Activated T-helper 2 cell treated with anti-CD3 and anti-CD28 coated beads, Interferon-gamma antibody, Interleukin-2, Interleukin-4, amounts not matched to agents 10 μg/mL and 5 μg/mL and 100 μg/mL, durations not matched to agents 14 hours and 24 hours and 36 hours (primary cell): Measurements from ENCODE around the gene ACSS1. TPM values are rescaled to one million over a fixed set of nuclear protein-coding genes. Genes with fewer than 3 reads are reported as not detected.

Source experiments
- DNase-seq: peaks from one replicate; pipeline ENCODE4 v3.0.0; 2021; ENCODE audit warnings: low spot score
- H3K27ac Mint-ChIP-seq: one replicate; pipeline ENCODE4 v1.8.0; 2021; ENCODE audit warnings: mixed read lengths
- H3K27me3 Mint-ChIP-seq: one replicate; pipeline ENCODE4 v1.8.0; 2021; ENCODE audit warnings: low read depth, mixed read lengths
- H3K36me3 Mint-ChIP-seq: one replicate; pipeline ENCODE4 v1.8.0; 2021; ENCODE audit warnings: low read depth, mixed read lengths
- H3K4me1 Mint-ChIP-seq: one replicate; pipeline ENCODE4 v1.8.0; 2021; ENCODE audit warnings: low read depth, mixed read lengths
- H3K4me3 Mint-ChIP-seq: one replicate; pipeline ENCODE4 v1.8.0; 2021; ENCODE audit warnings: low read depth, mild to moderate bottlenecking, moderate library complexity, mixed read lengths
- H3K9me3 Mint-ChIP-seq: one replicate; pipeline ENCODE4 v1.8.0; 2021; ENCODE audit warnings: mixed read lengths
- intact Hi-C: fragments of 100-400 bp; cut with micrococcal nuclease; formaldehyde crosslinking; loops from one replicate; pipeline ENCODE4 v1.15.1; 2023
- total RNA-seq: library from RNA; stranded (reverse); gene quantifications from 2 replicates; pipeline ENCODE4 v1.2.3, GENCODE V29; 2022

Gene ACSS1
- total RNA-seq, 1 donor from 2014 or later, result 15.1 TPM

DNA sequence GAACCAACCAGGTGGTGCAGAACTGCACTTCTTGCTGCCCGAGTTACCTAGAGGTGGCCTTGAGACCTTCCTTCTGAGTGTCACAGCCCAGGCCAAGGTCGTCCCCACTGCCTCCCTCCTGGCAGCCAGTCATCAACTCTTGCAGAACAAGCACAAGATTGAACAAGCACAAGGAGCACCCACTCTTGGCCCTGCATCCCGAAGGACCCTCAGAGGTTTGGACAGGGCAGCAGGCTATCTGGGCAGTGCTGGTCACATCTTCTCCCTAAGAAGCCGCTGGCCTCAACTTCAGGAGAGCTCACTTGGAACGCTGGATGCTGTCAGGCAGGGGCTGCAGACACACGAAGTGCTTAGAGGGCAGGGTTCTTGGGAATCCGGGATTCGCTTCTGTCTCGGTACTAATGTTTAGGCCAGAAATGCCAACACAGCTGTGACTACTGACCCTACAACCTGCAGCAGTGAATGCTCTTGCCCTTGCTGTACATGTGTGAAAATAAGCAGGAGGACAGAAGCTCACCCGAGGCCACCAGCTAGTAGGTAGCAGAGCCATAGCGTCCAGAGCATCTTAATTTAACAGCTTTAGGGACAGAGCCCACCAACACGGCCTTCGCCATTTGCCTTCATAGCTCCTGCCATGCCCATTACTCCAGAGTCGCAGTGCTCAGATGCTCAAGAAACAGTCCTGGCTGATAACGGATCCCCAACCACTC lies 4.0 kb upstream of the ACSS1 start:
- Mint-ChIP-seq H3K27me3 (peaks cover 38% of the 10 kb centered on the region), H3K27ac (no peak overlapping the region)

DNA sequence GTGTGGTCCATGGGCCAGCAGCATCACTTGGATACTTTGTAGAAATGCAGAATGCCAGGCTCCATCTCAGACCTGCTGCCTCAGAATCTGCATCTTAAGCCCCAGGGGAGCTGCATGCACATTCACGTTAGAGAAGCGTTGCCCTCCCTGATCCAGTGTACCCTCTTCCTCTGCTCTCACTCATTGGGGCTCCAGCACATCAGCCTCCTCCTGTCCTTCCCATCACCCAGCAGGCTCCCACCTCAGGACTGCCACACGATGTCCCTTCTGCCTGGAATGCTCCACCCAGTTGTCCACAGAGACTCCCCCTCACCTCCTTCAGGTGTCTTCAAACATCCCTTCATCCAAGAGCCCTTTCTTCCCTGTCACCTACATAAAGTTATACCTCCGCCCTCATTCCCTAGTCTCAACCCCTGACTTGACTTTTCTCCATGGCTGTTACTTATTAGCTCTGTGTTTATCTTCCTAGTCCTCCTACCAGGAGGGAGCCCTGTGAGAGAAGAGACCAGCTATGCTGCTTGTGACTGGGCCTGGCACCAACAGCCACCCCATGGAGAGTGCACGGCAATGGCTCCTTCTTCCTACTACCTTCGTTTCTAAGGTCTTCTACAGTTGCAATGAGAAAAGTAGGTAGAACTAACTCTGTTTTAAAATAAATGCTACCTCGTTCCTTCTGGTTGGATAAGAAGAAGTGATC lies 3.3 kb upstream of the ACSS1 start:
- intact Hi-C loops, result no loop called here
- Mint-ChIP-seq H3K4me1 (peaks cover 15% of the 10 kb centered on the region), H3K27me3 (peaks cover 38% of the 10 kb centered on the region), H3K9me3 (no peaks in the 10 kb centered on the region), H3K36me3 (no peaks in the 10 kb centered on the region), H3K4me3 (no peak overlapping the region), H3K27ac (no peak overlapping the region)
- no peak for DNase-seq

More for the DNA sequence above, 4.0 kb upstream of the ACSS1 start:
- intact Hi-C loops, result no loop called here
- no peaks in the 10 kb centered on the region for H3K36me3 Mint-ChIP-seq
- no peak overlapping the region for H3K4me3 Mint-ChIP-seq
- H3K4me1 Mint-ChIP-seq, result peaks cover 12% of the 10 kb centered on the region
- no peak for DNase-seq
- H3K9me3 Mint-ChIP-seq, result no peaks in the 10 kb centered on the region

DNA sequence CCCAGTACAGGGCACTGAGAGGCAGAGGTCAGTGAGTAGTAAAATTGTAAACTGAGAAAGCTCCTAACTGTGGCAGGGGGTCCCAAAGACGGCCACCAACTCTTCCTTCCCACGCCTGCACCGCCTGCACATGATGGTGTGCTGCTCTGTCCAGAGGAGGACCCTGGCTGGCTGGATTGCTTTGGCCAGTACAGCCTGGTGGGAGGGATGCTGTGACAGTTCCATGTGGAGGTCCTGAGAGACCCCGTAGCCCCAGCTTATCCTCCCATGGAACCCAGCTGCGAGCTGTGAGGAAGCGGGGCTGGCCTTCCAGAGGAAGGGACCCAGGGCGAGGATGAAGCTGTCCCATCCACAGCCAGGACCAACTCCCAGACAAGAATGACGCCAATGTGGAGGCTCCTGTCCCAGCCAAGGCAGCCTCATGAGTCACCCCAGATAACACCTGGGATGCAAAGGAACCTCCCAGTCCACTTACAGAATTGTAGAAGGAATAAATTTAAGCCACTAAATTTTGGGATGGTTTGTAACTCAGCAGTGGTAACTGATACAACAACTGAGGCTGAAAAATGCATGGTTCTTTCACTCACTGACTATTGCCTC lies 2.0 kb upstream of the ACSS1 start:
- H3K27me3 Mint-ChIP-seq, result peaks cover 32% of the 10 kb centered on the region
- no peak for DNase-seq
- intact Hi-C loops, result loop anchor here (5.0 kb wide), 4 partner anchors 102 to 1033 kb away; partner anchors contain the start of genes CST7 and PYGB
- peaks cover 19% of the 10 kb centered on the region for H3K4me1 Mint-ChIP-seq
- H3K4me3 Mint-ChIP-seq, result no peak overlapping the region
- H3K36me3 Mint-ChIP-seq, result peaks cover 9% of the 10 kb centered on the region
- no peak overlapping the region for H3K27ac Mint-ChIP-seq
- H3K9me3 Mint-ChIP-seq, result no peaks in the 10 kb centered on the region

DNA sequence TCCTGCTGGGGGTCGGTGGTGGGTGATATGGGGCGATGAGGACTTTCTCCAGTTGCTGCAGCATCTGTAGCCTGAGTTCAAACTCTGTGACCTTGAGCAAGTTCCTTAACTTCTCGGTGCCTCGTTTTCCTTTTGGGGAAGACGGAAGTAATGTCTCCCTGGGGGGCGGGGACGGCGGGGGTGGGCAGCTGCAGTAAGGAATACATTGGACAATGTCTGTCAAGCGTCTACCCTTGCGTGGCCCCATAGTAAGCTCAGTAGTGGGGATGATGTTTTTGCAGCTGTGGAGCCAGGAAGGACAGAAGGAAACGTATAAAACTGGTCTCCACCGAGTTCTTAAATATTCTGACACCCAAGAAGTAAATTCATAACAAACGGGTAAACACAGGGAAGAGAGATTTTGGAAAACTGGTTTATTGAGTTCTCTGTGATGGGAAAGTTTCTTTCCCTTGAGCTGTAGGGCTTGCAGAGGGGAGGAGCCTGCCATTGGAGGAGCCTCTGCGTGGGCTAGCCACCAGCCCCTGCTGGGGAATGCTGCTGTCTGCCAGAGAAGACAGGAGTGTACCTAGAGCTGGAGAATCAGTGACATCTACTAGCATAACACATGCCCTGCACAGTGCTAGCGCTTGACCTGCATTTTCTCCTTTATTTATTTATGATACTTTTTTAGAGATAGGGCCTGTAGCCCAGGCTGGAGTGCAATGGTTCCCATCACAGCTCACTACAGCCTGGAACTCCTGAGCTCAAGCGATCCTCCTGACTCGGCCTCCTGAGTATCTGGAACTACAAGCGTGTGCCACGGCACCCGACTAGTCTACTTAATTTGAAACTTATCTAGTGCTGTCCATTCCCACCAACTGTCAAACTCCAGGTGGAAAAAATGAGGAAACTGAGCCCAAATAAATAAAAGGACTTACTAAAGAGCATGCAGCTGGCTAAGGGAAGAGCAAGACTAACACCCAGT lies 1.2 kb upstream of the ACSS1 start:
- no peak for DNase-seq
- Mint-ChIP-seq H3K4me1 (peaks cover 23% of the 10 kb centered on the region), H3K4me3 (peak overlapping the region; percentile 67), H3K27ac (no peak overlapping the region), H3K27me3 (peaks cover 28% of the 10 kb centered on the region), H3K9me3 (no peaks in the 10 kb centered on the region), H3K36me3 (peaks cover 16% of the 10 kb centered on the region)
- intact Hi-C loops, result loop anchor here (1.0 to 5.0 kb wide), 5 partner anchors 67 to 1032 kb away; partner anchors contain the start of genes APMAP, CST7 and PYGB

GRCh38 chr20:25057234-25058050 lies 497 bp downstream of the ACSS1 start:
- DNase-seq, result peak; percentile 78
- Mint-ChIP-seq H3K4me3 (peak overlapping the region; percentile 76), H3K36me3 (peaks cover 16% of the 10 kb centered on the region), H3K4me1 (peaks cover 30% of the 10 kb centered on the region), H3K9me3 (no peaks in the 10 kb centered on the region), H3K27ac (peak overlapping the region; percentile 64), H3K27me3 (peaks cover 18% of the 10 kb centered on the region)
- intact Hi-C loops, result loop anchor here (1.0 to 5.0 kb wide), 7 partner anchors 65 to 1030 kb away; partner anchors contain the start of genes ABHD12, APMAP, CST7 and PYGB

DNA sequence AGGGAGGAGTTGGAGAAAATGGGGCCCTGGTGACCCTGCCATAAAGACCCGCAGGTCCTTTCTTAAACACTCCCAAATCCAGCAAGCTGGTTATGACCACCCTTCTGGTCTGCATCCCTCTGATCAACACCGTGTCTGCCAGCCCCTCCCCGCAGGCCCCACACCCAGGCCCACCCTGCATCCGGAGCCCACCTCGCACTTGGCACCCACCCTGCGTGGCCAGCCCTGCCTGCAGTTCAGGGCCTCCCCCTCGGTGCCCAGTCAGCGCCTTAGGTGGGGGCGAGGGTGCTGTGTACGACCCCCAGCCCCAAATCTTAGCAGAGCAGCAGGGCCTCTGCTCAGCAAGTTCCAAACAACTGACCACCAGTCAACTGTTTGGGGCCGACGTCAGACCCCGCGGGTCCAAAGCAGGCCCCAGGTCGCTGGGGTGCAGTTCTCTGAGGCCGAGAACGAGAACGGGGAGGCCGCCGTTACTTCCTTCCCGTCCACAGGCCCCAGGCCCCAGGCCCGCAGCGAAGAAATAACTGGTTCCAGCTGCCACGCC lies 1.2 kb downstream of the ACSS1 start:
- Mint-ChIP-seq H3K4me3 (peak overlapping the region; percentile 76), H3K4me1 (peaks cover 32% of the 10 kb centered on the region), H3K27me3 (peaks cover 16% of the 10 kb centered on the region), H3K27ac (peak overlapping the region; percentile 64), H3K36me3 (peaks cover 16% of the 10 kb centered on the region), H3K9me3 (no peaks in the 10 kb centered on the region)
- intact Hi-C loops, result loop anchor here (1.0 to 5.0 kb wide), 6 partner anchors 106 to 1029 kb away; partner anchors contain the start of genes ABHD12, CST7 and PYGB
- no peak for DNase-seq

DNA sequence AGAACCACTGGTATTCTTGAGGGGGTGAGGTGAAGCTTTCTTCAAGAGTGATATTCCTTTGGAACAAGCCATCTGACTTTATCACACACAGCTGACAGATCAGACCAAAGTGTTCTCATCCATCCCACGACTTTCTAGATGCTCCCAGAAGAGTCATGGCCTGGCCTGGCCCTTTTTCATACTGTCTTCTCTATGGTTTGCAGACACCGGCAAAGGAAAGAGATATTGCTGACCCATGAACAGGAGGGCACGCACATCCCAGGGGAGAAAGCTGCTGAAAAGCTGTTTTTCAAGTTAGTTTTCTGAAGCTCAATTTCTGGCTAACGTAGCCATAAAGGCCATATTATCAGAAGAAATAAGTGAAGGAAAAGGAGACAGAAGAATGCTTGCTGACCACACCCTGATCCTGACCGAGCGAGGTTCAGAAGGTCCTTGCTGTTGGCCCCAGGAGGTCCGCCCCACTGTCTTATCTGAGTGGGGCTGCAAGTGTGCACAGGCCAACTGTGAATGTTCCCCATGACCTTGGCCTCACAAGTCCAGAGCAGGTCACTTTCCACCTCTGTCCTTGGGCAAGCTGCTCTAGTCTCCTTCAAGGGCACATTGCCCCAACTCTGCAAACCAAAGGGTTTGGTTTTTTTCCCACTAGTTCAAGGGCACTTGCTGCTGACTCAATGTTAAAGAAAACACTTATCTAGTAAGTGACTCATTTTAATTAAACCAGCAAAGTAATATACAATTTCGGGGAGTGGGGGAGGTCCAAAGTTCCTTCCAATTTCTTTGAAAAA lies 2.0 kb downstream of the ACSS1 start:
- no peak for DNase-seq
- Mint-ChIP-seq H3K27ac (peak overlapping the region; percentile 63), H3K9me3 (no peaks in the 10 kb centered on the region), H3K27me3 (peaks cover 7% of the 10 kb centered on the region), H3K4me3 (peak overlapping the region; percentile 76), H3K4me1 (peaks cover 32% of the 10 kb centered on the region), H3K36me3 (peaks cover 16% of the 10 kb centered on the region)
- intact Hi-C loops, result loop anchor here (2.0 to 5.0 kb wide), 5 partner anchors 106 to 1029 kb away; partner anchors contain the start of genes CST7 and PYGB

DNA sequence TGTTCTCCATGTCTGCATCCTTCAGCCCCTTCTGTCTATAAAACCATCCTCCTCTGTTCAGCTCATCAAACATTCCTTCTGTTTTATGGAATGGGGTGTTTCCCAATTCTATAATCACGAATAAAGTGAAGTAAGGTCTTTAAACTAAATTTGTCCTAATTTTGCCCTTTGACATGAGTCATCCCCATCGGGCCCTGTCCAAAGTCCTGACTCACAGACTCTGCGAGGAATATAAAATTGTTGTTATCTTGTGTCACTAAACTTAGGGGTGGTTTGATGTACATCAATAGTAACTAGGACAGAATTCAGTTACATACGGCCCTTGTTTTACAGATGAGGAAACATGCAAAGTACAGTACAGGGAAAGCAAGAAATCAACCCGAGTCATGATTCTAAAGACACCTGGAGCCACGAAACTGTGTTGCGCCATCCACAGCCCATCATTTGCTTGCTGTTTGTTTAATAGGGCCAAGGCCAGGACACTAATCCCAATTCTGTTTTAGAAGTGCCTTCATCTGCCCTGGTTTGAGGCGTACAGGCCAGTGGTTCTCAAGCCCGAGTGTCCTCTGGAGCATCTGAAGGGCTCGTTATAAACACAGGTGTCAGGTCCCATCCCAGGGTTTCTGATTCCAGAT lies 2.8 kb downstream of the ACSS1 start:
- Mint-ChIP-seq H3K4me1 (peaks cover 28% of the 10 kb centered on the region), H3K9me3 (no peaks in the 10 kb centered on the region), H3K27ac (no peak overlapping the region), H3K4me3 (peak overlapping the region; percentile 69), H3K36me3 (peaks cover 16% of the 10 kb centered on the region), H3K27me3 (peaks cover 1% of the 10 kb centered on the region)
- intact Hi-C loops, result loop anchor here (5.0 kb wide), 4 partner anchors 107 to 1028 kb away; partner anchors contain the start of genes CST7 and PYGB
- no peak for DNase-seq

DNA sequence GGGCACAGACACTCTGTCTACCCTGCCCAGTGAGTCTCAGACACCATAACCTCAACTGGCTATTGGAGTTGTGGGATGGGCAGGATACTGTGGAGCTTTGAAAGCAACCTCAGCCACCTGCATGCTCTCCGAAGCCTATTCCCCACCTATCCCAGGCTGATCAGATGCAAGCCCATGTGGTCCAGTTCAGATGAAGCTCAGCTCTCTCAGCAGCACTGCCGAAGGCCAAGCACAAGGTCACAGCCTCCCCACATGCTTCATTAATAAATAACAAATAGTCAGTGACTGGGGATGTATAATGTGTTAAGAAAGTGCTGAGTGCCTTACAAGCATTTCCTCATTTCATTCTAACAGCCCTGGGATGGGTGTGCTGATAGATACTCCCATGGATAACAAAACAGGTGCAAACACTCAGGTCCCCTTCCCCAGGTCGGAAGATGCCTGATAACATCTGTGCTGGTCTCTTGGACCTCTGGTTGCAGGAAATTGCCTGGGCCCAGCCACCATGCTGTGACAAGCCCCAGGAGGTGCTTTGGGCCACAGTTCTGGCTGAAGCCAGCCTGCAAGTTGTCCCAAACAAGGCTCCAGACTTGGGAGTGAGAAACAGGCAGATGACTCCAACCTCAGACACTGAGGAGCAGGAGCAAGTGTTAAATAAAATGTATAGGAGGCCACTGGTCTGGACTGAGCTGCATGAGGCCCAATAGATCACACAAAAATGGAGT lies 3.7 kb downstream of the ACSS1 start:
- Mint-ChIP-seq H3K36me3 (peaks cover 16% of the 10 kb centered on the region), H3K4me3 (no peak overlapping the region), H3K9me3 (no peaks in the 10 kb centered on the region), H3K4me1 (peaks cover 28% of the 10 kb centered on the region), H3K27ac (no peak overlapping the region), H3K27me3 (no peaks in the 10 kb centered on the region)
- no peak for DNase-seq
- intact Hi-C loops, result no loop called here
